GM12878 (cell line): ENCODE data around the gene PJA1. TPM values are rescaled to one million over a fixed set of nuclear protein-coding genes. Genes with fewer than 3 reads are reported as not detected.

Source experiments
- ATAC-seq: fragments of 200-7000 bp; cut with Tn5 transposase; 3 replicates; pipeline ENCODE4 v1.9.1; 2020; ENCODE audit warnings: mild to moderate bottlenecking, moderate library complexity
- BruUV-seq: library from RNA; stranded (reverse); fragments of 400-500 nt; replicated peaks from 2 replicates; lab custom pipeline; 2021; lab: Mats Ljungman, UMichigan
- CTCF ChIA-PET: fragments of 300-600 bp; sonication (Branson Sonifier 250); formaldehyde crosslinking; extraction: SDS; loops from one replicate; lab custom pipeline; 2021; ENCODE audit warnings: inconsistent platforms; lab: Yijun Ruan, JAX
- POLR2A ChIA-PET: fragments of 350-600 bp; formaldehyde crosslinking; extraction: SDS; loops from one replicate; lab custom pipeline; 2021; ENCODE audit warnings: inconsistent platforms; lab: Charles Lee
- RAD21 ChIA-PET: fragments of 300-600 bp; sonication (Branson Sonifier 250); formaldehyde crosslinking; loops from one replicate; lab custom pipeline; 2023; ENCODE audit warnings: antibody characterized with exemption; ENCODE audit not compliant: unreplicated experiment; lab: Charles Lee
- SMC1A ChIA-PET: fragments of 300-600 bp; sonication (Branson Sonifier 250); formaldehyde crosslinking; loops from one replicate; lab custom pipeline; 2023; ENCODE audit not compliant: unreplicated experiment, uncharacterized antibody; lab: Charles Lee
- DNase-seq: peaks from one replicate; pipeline ENCODE4 v3.0.0-alpha.2; 2011; ENCODE audit warnings: low read depth, low spot score
- FAIRE-seq: peaks from 3 replicates; lab custom pipeline; 2011; peaks lifted over from hg19 to GRCh38; lab: Jason Lieb, UNC
- H2AFZ ChIP-seq: 2 replicates; pipeline ENCODE4 v1.6.0; 2011; ENCODE audit warnings: low read depth, low read length, control low read depth; ENCODE audit not compliant: control insufficient read depth
- H3K27ac ChIP-seq: 2 replicates; pipeline ENCODE4 v1.5.1; 2011; ENCODE audit warnings: control low read depth; ENCODE audit not compliant: control insufficient read depth, insufficient read depth
- H3K27me3 ChIP-seq, 2 experiments: replicated peaks in 1 of 2; 2 replicates each; pipeline versions ENCODE4 v1.6.0 to v1.6.1; 2011; ENCODE audit warnings: low read length in 1 of 2; ENCODE audit not compliant: control insufficient read depth in 2 of 2, insufficient read depth in 2 of 2
- H3K36me3 ChIP-seq, 2 experiments: 2 replicates each; pipeline ENCODE4 v1.5.1; 2011; ENCODE audit warnings: low read length in 1 of 2; ENCODE audit not compliant: control insufficient read depth in 2 of 2, insufficient read depth in 2 of 2
- H3K4me1 ChIP-seq: 2 replicates; pipeline ENCODE4 v1.6.1; 2011; ENCODE audit warnings: mild to moderate bottlenecking, low read length, moderate library complexity, mixed read lengths; ENCODE audit not compliant: control insufficient read depth, insufficient read depth
- H3K4me2 ChIP-seq: 2 replicates; pipeline ENCODE4 v1.6.0; 2011; ENCODE audit warnings: control low read depth; ENCODE audit not compliant: control insufficient read depth, insufficient read depth
- H3K4me3 ChIP-seq: fragments of 200-600 bp; sonication (generic); 2 replicates; pipeline ENCODE4 v1.5.1; 2016
- H3K79me2 ChIP-seq: 2 replicates; pipeline ENCODE4 v1.6.0; 2011; ENCODE audit warnings: low read length; ENCODE audit not compliant: control insufficient read depth, insufficient read depth
- H3K9ac ChIP-seq: 2 replicates; pipeline ENCODE4 v1.8.0; 2011; ENCODE audit warnings: low read length, control low read depth, mixed read lengths; ENCODE audit not compliant: control insufficient read depth, insufficient read depth
- H3K9me3 ChIP-seq: replicated peaks from 3 replicates; pipeline ENCODE4 v1.5.1; 2011; ENCODE audit warnings: mild to moderate bottlenecking, low read length; ENCODE audit not compliant: control insufficient read depth, insufficient read depth
- H4K20me1 ChIP-seq: 2 replicates; pipeline ENCODE4 v1.6.0; 2011; ENCODE audit not compliant: control insufficient read depth, insufficient read depth
- MXI1 ChIP-seq: fragments of 150-350 bp; IDR thresholded peaks from 2 replicates; pipeline ENCODE4 v1.6.1; 2011; ENCODE audit warnings: low read depth, mild to moderate bottlenecking, inconsistent platforms, low read length, improper control_type of control experiment
- NFYA ChIP-seq: IDR thresholded peaks from 2 replicates; pipeline ENCODE4 v1.6.1; 2011; ENCODE audit warnings: low read depth, mild to moderate bottlenecking, low read length, improper control_type of control experiment, borderline replicate concordance
- PML ChIP-seq: IDR thresholded peaks from 2 replicates; pipeline ENCODE4 v1.6.1; 2012; ENCODE audit warnings: low read length, inconsistent platforms
- SIN3A ChIP-seq: IDR thresholded peaks from 2 replicates; pipeline ENCODE4 v1.6.1; 2012; ENCODE audit warnings: low read depth, low read length, improper control_type of control experiment
- SUPT20H ChIP-seq: IDR thresholded peaks from 2 replicates; pipeline ENCODE4 v1.6.1; 2011; ENCODE audit warnings: low read depth, mild to moderate bottlenecking, low read length, moderate library complexity, borderline replicate concordance; ENCODE audit not compliant: control insufficient read depth
- WGBS: methylation state at CpG from one replicate; pipeline ENCODE4 v1.1.6; 2016; ENCODE audit warnings: low lambda C conversion rate; ENCODE audit not compliant: insufficient replicate concordance, insufficient coverage; ENCODE audit errors: missing lambda C conversion rate; 5-methylcytosine and 5-hydroxymethylcytosine counted together
- in situ Hi-C: fragments of 300-500 bp; cut with MboI; formaldehyde crosslinking; loops from 9 replicates; pipeline ENCODE4 v1.14.3; 2018; ENCODE audit warnings: mixed read lengths
- intact Hi-C: fragments of 100-400 bp; cut with micrococcal nuclease; formaldehyde crosslinking; loops from one replicate; pipeline ENCODE4 v1.14.2; 2022; ENCODE audit not compliant: unreplicated experiment
- polyA plus RNA-seq, 11 experiments: library from polyadenylated mRNA; depleted of rRNA in 4 of 11; unstranded in 6 of 11; stranded (reverse) in 5 of 11; fragments of >200 nt; fragmentation: Nextera tagmentation in 4 of 11; fragmentation: Illumina TruSeq in 1 of 11; extraction: Ambion mirVana in 4 of 11; extraction: Trizol in 1 of 11; gene quantifications; 1 replicate in 1 of 11; 2 replicates in 10 of 11; pipeline versions ENCODE4 v1.2.1 to v1.2.3, GENCODE V29; 2011 to 2016; ENCODE audit warnings: inconsistent platforms in 2 of 11, missing spikeins in 2 of 11, low read depth in 1 of 11
- total RNA-seq, 4 experiments: library from RNA; depleted of rRNA in 3 of 4; stranded (reverse); fragments of >200 nt in 3 of 4; fragmentation: Illumina TruSeq in 1 of 4; extraction: Trizol in 1 of 4; gene quantifications; 2 replicates each; pipeline versions ENCODE4 v1.2.1 to v1.2.3, GENCODE V29; 2013 to 2021

Gene PJA1
- total and polyA plus RNA-seq, 10 of the 15 experiments (the other 5 are each of a cell fraction or from before 2014, with no cell fraction given): 5.2 to 19.5 (median 10.8) TPM

GRCh38 chrX:69185141-69185540, 19.9 kb upstream of the PJA1 start:
- intact Hi-C loops (no loop called here), in situ Hi-C loops (no loop called here)
- H3K79me2 ChIP-seq: no peaks in the 10 kb centered on the region
- no peaks in the 10 kb centered on the region for H4K20me1 ChIP-seq
- no peak overlapping the region for H3K4me3 ChIP-seq
- CTCF ChIA-PET: no interaction called here
- H3K9me3 ChIP-seq: no peaks in the 10 kb centered on the region
- no peaks in the 10 kb centered on the region for H3K27me3 ChIP-seq
- RAD21 ChIA-PET: no interaction called here
- H2AFZ ChIP-seq: no peak overlapping the region
- TF ChIP-seq SUPT20H: no peak
- H3K36me3 ChIP-seq: no peaks in the 10 kb centered on the region
- ATAC-seq: no peak
- 62% methylated on average over 3 of the region's 3 CpGs for WGBS
- no peak overlapping the region for H3K9ac ChIP-seq
- DNase-seq: no peak
- POLR2A ChIA-PET: no interaction called here
- SMC1A ChIA-PET: no interaction called here
- no TSS peak for BruUV-seq
- no peak for FAIRE-seq
- H3K27ac ChIP-seq: no peak overlapping the region
- H3K4me1 ChIP-seq: no peaks in the 10 kb centered on the region
- H3K4me2 ChIP-seq: no peak overlapping the region

GRCh38 chrX:69182818-69183380, 17.6 kb upstream of the PJA1 start:
- 29% methylated on average over 4 of the region's 4 CpGs for WGBS
- RAD21 ChIA-PET: no interaction called here
- intact Hi-C loops: no loop called here

More at GRCh38 chrX:69182818-69183380, 17.6 kb upstream of the PJA1 start:
- TF ChIP-seq PML (no peak), SIN3A (no peak), MXI1 (no peak), NFYA (no peak)
- no peaks in the 10 kb centered on the region for H3K4me1 ChIP-seq
- no peak overlapping the region for H3K27ac ChIP-seq
- in situ Hi-C loops: no loop called here
- H4K20me1 ChIP-seq: no peaks in the 10 kb centered on the region
- ChIA-PET SMC1A (no interaction called here), POLR2A (no interaction called here), CTCF (interaction anchor here (0.8 kb wide), 1 partner anchor 356 kb away, joined by 3 read pairs; no protein-coding TSS in a partner anchor)
- no peaks in the 10 kb centered on the region for H3K79me2 ChIP-seq
- H3K4me2 ChIP-seq: no peak overlapping the region
- ATAC-seq (no peak), DNase-seq (no peak), FAIRE-seq (no peak)
- no peaks in the 10 kb centered on the region for H3K36me3 ChIP-seq
- H3K27me3 ChIP-seq: no peaks in the 10 kb centered on the region
- BruUV-seq: no TSS peak
- H3K9ac ChIP-seq: no peak overlapping the region
- no peak overlapping the region for H2AFZ ChIP-seq
- H3K9me3 ChIP-seq: no peaks in the 10 kb centered on the region
- no peak overlapping the region for H3K4me3 ChIP-seq
